22Rv1 (cell line): ENCODE measurements around the gene GRAMD1B.

Experiments used
- H3K27ac ChIP-seq: fragments of 450-650 bp; 2 replicates; pipeline ENCODE4 v1.5.1; 2017
- CTCF ChIP-seq: fragments of 450-650 bp; IDR thresholded peaks from 2 replicates; pipeline ENCODE4 v1.5.1; 2017; ENCODE audit warnings: mild to moderate bottlenecking
- ZFX ChIP-seq: fragments of 450-650 bp; IDR thresholded peaks from 2 replicates; pipeline ENCODE4 v1.6.1; 2017; ENCODE audit warnings: antibody characterized with exemption, borderline replicate concordance

Gene GRAMD1B

GRCh38 chr11:123531325-123531724 is 101.3 kb downstream of the GRAMD1B start:
- TF ChIP-seq ZFX (no peak), CTCF (no peak)
- no peak overlapping the region for H3K27ac ChIP-seq

- TF ChIP-seq ZFX, result no peak
- no peak for TF ChIP-seq CTCF
- H3K27ac ChIP-seq, result no peak overlapping the region
Measured at GRCh38 chr11:123532131-123532530, 102.1 kb downstream of the GRAMD1B start.

- H3K27ac ChIP-seq, result no peak overlapping the region
- no peak for TF ChIP-seq CTCF
- no peak for TF ChIP-seq ZFX
Measured at GRCh38 chr11:123535401-123535800, 105.3 kb downstream of the GRAMD1B start.

- H3K27ac ChIP-seq, result no peak overlapping the region
- TF ChIP-seq CTCF (no peak), ZFX (no peak)
Measured at GRCh38 chr11:123536690-123537437, 106.8 kb downstream of the GRAMD1B start.

GRCh38 chr11:123537726-123538125 is 107.7 kb downstream of the GRAMD1B start:
- no peak for TF ChIP-seq CTCF
- no peak for TF ChIP-seq ZFX
- no peak overlapping the region for H3K27ac ChIP-seq

GRCh38 chr11:123543797-123544196 is 113.7 kb downstream of the GRAMD1B start:
- no peak overlapping the region for H3K27ac ChIP-seq
- TF ChIP-seq ZFX (no peak), CTCF (no peak)

GRCh38 chr11:123544631-123545375 is 114.7 kb downstream of the GRAMD1B start:
- no peak for TF ChIP-seq CTCF
- TF ChIP-seq ZFX, result no peak
- no peak overlapping the region for H3K27ac ChIP-seq
